NCI-H2171 (cell line): ENCODE data around the gene MAML3.
A peak's percentile ranks its signal among the peaks of the same experiment; 100 is the strongest.

Source experiments
- DNase-seq: peaks from one replicate; lab custom pipeline; 2025; lab: John Stamatoyannopoulos, UW

Gene MAML3

DNA sequence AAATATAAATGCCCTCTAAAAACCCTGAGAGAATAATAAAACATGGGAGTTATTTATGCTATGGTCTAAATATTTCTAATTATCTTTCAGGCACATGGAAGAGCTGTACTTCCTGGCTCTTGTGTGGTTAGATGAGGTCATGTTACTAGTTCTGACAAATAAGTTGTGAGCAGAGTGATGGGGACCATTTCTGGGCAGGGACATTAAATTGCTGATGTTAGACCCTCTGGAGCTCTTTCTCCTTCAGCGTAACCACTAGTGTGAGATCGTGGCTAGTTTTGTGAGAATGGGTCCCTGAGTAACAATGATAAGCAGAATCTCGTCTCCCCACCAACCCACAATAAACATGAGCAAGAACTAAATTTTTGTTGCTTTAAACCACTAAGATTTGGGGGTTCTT lies 108.0 kb downstream of the MAML3 start:
- no peak for DNase-seq

DNA sequence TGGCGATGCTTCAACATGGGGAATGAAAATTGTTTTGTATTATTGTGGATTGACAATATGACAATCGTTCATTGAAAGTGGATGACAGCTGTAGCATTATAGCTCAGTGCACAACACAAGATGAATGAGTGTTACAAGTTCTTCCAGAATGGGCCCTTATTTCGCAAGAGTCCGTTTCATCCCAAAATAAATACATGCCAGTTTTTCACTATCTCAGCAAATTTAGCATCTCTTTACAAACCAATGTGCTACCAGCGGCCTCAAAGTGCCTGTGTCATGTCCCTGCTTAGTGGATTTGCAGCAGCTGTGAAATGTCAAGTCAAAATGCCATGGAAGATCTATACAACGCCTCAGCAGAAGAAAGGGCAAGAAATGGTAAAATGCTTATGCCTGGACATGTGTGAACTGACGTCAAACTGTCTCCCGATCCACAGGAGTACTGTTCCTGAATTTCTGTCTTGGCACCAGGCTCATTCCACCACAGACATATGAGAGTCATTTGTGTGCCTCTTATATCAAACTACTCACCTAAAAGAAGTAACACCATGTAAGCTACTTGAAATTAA lies 109.6 kb downstream of the MAML3 start:
- no peak for DNase-seq

DNA sequence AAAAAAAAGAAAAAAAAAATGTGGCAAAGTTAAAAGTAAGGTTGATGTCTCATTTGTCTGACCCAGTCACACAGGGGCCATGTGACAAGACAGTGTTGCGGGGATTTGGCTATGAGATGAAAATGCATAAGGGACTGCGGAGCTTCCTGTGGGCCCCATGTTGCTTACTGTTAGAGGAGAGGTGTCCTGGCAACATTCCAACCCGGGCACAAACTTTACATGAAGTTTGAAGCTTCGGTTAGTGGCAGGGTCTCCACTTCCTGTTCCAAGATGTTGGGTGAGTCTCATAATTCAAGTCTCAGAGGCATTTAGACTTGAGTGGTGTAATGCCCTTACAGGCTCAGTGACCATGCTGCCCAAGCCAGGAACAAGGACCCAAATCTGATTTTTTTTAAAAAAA lies 111.3 kb downstream of the MAML3 start:
- no peak for DNase-seq

DNA sequence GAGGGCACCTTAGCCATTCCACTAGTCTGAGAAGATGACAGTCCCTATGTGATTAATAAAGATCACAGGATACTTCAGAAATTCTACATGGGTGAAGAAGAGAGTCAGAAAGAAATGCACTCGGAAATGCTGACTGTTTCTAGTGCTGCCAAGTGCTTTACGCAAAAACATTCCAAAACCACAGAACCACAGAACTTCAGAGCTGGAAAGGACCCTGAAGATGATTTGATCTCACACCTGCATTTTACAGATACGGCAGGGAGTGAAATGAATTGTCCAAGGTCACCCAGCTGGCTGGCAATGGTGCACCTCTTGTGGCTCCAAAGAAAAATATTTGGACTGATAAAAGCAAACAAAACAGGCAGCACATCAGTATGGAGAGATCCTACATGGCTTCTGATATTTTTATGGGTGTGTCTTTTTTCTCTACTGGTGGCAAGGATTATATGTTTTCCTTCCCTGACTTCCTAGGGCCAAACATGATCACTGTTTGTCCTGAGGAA lies 115.9 kb downstream of the MAML3 start:
- DNase-seq: no peak

DNA sequence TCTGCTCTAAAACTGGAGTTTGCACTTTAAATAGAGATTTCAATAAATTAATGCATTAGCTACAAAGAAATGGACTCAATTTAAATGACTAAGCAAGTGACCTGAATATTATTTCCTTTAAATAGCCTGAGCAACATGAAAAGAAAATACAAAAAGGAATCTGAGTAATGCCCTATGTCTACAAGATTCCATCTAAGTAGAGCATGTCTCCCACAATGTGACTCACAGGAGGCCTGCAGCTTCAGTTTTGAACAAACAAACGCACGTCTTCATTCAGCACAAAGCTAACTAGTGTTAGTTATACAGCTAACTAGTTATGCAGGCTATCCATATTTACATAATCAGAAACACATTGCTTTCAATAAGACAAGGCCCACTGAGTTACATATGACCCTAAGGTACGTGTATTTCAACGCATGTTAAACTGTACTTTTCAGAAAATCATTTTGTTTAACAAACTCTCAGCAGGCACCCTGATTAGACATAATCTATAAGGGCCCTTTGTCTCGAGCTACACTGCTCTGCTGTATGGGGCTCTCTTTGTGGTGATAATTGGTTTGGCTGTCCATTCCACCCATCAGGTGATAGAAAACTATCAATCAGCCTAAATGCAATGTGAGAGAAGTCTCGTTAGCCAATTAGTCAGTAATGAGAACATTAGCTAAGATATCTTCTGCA lies 116.5 kb downstream of the MAML3 start:
- no peak for DNase-seq

DNA sequence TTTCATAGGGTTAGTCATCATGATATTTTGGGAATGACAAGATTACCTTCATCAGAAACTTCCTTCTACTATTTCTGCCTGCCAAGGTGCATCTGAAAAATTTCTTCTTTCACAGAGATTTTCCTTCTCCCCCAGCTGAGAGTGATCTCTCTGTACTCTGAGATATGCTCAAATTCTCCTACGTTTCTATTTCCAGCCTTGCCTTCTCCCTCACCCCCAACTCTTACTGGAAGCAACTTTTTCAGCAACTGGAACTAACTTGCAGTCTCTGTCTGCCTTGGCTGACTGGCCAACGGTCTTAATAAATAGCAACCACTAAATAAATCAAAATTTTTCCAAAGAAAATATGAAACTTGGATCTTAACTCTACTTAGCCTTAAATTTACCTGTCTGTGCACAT lies 122.3 kb downstream of the MAML3 start:
- no peak for DNase-seq

DNA sequence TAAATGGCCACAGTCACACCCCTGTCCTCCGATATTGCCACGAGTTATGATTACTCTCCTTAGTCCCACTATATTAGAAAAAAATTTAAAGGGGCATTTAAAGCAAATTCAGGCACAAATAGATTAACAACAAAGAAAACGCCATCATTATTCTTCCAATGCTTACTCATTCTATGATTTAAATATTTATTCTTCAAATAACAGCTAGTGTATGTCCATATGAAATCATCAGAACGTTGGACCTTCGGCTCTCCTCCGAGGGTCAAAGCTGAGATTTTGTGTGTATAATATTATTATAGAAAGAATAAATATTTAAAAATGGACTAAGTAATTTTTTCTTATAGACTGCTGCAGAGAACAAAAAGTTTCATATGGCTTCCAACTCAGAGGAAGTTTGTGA lies 122.9 kb downstream of the MAML3 start:
- DNase-seq: no peak

DNA sequence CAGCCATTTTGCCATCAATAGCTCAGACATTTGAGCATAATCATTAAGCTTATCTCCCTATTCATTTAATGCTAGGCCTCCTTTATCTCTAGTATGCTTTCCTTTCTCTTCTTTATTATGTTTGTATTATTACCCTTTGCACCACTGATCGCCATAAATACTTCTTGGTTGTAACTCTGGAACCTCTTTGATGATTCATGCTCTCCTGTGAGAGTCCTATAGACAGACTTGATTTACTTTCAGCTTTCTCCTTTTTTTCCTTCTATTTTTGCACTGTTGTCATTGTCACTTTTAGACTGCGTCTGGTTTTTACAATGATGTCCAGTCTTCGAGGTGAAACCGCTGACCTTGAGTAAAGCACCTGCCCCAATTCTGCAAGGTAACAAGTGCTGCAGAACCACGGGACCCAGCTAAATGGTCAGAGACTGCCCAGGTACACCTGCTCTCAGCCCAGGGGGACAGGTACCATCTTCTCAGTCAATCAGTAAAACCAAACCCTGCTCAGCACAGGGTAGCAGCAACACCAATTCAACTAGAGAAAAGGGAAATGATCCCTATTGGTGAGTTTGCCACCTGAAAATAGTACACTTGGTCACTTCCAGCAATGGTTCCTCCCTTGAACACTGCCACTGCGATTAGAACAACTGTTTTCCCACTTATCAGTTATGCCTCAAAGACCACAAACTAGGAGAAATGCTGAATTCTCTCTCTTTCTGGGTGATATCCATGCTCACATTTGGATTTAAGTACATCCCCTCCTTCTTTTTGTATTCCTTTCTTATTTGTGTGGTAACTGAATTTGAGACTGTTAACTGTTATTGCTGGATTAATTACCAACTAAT lies 125.1 kb downstream of the MAML3 start:
- no peak for DNase-seq

DNA sequence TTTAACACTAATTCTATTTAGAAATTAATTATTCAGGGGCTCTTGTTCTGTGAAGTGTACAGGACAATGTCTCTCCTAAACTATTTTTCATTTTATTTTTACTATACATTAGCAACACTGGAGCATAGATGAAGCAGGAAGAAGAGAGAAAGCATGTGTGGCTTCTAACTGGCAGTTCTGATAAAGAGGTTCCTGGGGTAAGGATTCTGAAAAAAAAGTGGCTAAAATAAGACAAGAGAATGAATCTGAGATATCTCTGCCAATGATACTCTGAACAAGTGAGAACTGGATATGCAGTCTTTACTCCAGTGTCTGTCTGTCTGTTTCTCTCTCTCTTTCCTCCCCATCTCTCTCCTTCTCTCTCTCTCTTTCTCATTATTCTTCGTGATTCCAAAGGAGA lies 125.9 kb downstream of the MAML3 start:
- no peak for DNase-seq

DNA sequence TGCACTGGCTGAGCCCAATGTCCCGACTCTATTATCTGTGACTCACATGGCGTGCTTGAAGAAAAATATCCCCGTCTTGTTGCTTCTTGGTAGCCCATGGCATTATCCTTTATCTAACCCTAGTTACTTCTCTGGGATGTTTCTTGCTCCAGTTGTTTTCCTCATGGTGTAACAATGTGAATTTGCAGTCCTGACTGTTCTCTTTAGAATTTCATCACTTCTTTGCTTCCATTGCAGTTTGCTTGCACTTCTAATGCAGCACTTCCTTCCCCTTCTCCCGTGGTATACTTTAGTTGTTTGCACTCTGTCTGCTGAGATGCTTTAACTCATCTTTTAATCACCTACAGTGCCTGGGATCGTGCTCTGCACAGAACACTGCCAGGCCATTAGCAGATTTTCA lies 126.9 kb downstream of the MAML3 start:
- DNase-seq: no peak

DNA sequence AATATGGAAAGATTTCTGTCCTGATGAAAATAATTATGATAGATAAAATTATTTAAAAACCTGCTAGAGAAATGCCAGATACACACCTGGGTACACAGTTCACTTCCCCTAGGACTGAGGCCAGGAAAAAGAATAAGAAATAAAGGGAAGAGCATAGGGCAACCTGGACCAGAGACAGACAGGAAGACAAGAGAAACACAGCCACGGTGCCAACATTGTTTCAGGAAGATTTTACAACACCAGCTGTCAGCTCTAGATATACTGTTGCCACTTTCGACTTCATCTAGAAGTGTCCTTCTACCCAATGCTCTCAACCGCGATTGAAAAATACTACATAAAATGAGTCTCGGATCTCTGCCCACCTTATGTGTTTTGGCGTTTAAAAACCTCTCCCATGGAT lies 128.5 kb downstream of the MAML3 start:
- DNase-seq: no peak

DNA sequence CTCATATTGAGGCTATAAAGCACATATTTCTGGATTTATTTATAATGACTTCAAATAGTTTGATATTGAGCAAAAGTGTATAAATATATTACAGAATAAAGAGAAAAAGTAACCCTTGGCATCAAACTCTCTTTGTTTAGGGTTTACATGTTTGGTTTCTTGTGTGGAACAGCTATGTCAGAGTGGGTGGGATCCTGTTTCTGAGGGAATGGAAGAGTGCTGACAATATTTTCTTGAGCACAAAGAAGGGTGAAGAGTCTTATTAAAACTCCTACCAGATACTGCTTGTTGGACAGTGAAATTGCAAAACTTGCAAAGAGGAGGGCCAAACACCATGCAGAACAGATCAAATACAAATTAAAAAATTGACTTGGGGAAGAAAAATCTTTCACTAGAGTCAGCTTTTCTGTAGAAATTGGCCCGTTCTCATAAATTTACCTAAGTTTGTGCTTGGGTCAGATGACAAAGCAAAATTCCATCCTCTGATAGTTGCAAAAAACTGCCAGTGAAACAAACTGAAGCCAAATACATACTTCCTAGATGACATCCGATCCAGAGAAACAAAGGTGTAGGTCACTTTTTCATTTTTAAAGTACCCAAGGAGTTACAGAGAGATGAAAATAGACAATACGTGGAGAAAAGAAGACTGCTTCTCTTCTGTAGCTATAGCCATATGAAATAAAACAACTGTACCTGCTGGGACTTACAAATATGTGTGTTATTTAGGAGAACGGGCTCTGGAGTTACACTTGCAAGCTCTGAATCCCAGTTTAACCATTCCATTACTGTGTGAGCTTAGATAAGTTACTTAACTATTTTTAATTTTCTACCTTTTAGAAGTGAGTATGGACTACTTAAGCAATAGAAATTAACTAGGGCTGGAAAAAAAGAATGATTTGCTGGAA lies 133.3 kb downstream of the MAML3 start:
- no peak for DNase-seq

DNA sequence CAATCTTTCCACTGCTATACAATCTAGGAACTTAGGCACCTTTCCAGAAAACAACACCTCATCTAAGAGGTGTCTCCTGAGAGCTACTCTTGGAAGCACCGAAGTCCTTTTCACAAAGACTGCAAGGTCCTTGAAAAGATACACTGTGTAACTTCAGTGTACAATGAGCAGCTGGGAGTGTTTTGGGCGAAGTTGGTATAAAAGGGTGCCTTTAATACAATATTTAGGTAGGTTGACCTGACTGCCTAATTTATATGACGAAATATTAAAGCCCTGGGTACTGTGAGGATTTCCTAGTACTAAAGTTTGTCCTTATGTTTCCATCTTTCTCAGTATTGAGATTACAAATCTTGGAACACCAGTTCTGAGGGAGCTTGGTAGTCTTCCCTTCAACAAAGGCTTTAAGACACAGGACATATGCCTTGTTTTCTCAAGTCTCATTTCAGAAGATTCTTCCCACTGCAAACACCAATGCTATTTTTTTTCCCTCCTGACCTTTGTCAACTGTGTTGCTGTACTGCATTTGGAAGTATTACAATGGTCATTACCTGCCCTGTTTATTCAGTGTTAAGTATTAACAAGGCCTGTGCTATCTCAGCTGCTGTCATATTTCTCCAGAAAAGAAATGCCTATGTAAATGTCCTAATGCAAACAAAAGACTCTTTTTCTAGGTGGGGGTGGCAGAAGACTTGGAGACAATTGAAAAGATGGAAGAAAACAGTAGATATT lies 134.2 kb downstream of the MAML3 start:
- DNase-seq: no peak

DNA sequence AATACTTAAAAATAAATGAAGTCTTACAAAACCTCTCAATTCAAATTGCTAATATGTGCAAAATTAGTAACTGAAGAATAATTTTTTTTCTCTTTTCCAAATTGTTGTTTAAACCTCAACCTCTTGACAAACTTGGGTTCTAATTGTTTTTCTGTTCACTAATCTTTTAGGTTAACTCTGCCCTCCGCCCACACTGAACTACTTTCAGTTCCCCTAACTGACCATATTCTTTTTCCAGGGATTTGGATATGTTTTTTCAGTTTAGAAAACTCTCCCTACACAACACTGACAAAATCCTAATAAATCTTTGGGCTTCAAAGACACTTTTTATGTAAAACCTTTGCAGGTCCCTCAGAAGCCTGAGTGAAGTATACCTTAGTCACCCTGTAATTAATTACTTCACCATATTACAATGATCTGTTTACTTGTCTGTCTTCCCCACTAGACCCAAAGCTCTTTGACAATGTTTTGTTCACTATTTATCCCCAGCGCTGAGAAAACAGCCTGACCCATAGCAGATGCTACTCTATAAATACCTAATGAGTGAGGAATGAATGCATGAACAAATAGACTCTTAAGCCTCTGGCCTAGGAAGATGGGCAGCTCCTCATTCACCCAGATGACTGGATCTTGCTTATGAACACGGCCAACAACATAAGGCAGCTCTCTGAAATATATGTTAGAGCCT lies 134.9 kb downstream of the MAML3 start:
- no peak for DNase-seq

DNA sequence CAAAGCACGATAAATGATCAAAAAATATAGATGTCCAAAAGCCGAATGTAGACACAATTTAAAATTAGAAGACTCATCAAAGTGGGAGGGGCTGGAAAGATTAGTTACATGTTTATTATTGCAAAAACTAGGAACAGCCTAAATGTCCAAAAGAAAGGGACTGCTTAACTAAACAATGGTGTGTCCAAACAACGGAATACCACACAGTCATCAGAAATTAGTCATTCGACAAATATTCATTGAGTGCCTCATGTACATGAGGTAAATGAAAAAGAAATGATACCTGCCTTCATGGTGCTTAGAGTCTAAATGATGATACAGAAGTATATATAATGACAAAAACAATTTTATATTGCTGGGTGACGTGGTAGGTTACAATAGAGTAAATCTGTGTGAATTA lies 139.7 kb downstream of the MAML3 start:
- DNase-seq: no peak

DNA sequence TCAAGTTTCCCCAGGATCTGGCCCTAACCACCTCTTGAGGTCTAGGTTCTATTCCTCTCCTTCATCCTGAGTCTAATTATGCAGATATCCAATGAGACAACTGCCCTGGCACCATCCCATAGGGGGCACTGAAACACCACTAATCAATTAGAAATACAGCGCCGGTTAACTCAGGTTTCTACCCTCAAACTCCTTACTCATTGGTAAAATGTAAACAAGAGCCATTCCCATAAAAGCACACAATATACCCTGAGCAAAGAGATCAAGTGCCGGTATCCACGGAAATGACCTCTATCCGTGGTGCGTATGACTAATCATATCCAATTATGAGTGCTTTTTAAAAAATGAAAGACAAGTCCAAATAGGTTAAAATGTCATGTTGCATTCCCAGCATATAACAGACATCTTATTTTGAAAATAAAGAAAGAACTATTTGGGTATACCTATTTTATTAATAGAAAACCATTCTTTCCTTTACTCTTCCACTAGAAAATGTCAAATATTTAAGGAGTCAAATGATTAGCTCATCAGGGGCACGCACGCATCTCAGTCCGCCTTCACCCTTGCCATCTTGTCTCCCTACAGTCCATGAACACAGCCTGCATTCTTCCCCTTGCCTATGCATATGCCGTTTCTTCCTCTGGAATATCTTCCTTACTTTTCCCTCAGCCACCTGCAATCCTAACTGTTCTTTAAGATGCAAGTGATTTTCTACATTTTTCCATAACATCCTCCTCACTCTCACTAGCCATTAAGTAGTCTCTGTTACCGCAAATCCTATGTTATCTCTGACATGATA lies 141.1 kb downstream of the MAML3 start:
- no peak for DNase-seq

DNA sequence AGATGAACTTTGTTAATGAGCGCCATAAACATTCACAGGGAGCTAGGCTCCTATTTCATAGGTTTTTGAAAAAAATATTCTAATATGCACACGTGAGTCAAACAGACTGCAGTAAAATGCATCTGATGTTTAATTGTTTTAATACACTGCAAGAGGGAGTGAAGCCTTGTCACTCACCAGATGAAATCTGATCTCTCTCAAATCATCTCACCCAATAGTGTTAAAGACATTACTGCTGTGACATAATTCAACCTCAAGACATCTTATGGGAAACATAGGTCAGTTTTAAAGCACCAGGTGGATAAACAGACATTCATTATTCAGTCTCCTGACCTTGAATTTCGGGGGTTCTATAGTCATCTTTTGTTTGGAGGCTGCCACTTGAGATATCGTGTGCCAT lies 148.3 kb downstream of the MAML3 start:
- peak; percentile 60 for DNase-seq

DNA sequence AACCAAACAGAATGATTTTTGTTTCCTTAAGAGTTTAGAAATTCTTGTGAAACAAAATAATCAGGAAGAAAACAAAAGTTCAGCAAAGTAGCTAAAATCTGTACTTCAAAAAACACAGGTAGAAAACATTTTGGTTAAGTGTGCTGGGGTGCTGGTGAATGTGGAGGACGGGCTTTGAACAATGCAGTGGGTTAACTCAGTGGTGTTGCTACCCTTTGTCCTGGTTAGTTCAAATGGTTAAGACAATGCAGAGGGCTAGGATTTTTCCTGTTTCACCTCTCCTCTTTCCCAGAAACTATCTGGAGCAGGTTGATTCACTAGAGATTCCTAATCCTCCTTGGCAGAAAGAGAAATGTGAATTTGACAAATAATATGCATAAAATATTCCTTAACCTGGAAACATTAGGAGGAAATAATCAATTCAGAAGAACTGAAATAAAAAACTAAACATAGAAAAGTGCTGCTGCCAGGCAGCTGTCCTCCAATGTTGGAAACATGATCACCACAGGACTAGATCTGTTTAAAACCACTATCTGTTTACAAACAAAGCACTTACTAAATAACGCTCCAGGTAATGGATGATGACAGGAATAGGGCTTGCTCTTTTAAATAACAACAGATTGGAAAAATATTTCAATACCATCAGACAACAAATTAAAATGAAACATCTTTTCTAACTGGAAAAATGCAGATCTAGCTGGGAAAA lies 148.9 kb downstream of the MAML3 start:
- no peak for DNase-seq

DNA sequence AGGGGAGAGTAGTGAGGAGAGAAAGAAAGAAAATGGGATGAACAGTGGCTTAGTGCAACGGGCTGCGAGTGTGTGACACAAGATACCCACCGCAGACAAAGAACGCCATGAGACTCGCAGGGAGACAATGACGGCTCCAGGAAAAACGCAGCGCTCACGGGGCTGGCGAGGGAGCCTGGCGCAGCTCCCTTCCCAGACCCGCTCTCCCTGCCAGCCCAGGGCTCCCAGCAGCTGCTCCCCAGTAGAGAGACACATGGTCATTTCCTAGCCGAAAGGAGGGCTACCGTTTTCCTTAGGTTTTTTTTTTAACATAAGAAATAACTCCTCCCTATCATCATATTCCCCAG lies 149.5 kb downstream of the MAML3 start:
- peak; percentile 13 for DNase-seq
